Loucy (cell line): Measurements from ENCODE around the gene ZNF423.

ENCODE experiments used
- H2AFZ ChIP-seq: fragments of 200-600 bp; sonication (generic); 2 replicates; pipeline ENCODE4 v1.6.0; 2016; ENCODE audit warnings: antibody characterized with exemption, mild to moderate bottlenecking, low read length, moderate library complexity
- H3F3A ChIP-seq: fragments of 200-600 bp; 2 replicates; pipeline ENCODE4 v1.6.0; 2016; ENCODE audit warnings: antibody characterized with exemption, low read depth, mild to moderate bottlenecking
- H3K27me3 ChIP-seq: fragments of 200-600 bp; sonication (generic); 2 replicates; pipeline ENCODE4 v1.6.1; 2014; ENCODE audit warnings: low read length, mild to moderate bottlenecking; ENCODE audit not compliant: insufficient read depth, poor library complexity, severe bottlenecking
- H3K36me3 ChIP-seq: fragments of 200-600 bp; sonication (generic); 2 replicates; pipeline ENCODE4 v1.6.1; 2016; ENCODE audit warnings: low read length; ENCODE audit not compliant: insufficient read depth
- H3K4me1 ChIP-seq: fragments of 200-600 bp; sonication (generic); 2 replicates; pipeline ENCODE4 v1.5.1; 2014; ENCODE audit warnings: low read length, mild to moderate bottlenecking; ENCODE audit not compliant: insufficient read depth, poor library complexity, severe bottlenecking
- H3K4me2 ChIP-seq: fragments of 200-600 bp; sonication (generic); 2 replicates; pipeline ENCODE4 v1.6.0; 2014; ENCODE audit warnings: antibody characterized with exemption, low read length, low read depth, mild to moderate bottlenecking; ENCODE audit not compliant: poor library complexity, severe bottlenecking
- H3K4me3 ChIP-seq: fragments of 200-600 bp; sonication (generic); 2 replicates; pipeline ENCODE4 v1.5.1; 2014; ENCODE audit warnings: low read length, mild to moderate bottlenecking, mixed read lengths; ENCODE audit not compliant: poor library complexity, severe bottlenecking
- H3K79me2 ChIP-seq: fragments of 200-600 bp; sonication (generic); 2 replicates; pipeline ENCODE4 v1.6.1; 2014; ENCODE audit warnings: low read length; ENCODE audit not compliant: insufficient read depth
- H3K9ac ChIP-seq: fragments of 200-600 bp; sonication (generic); 2 replicates; pipeline ENCODE4 v1.6.0; 2014; ENCODE audit warnings: mild to moderate bottlenecking, low read depth, low read length, moderate library complexity; ENCODE audit not compliant: poor library complexity, severe bottlenecking
- H3K9me2 ChIP-seq: fragments of 200-600 bp; sonication (generic); replicated peaks from 2 replicates; pipeline ENCODE4 v1.6.1; 2016; ENCODE audit warnings: low read depth, low read length, mixed read lengths
- H3K9me3 ChIP-seq: fragments of 200-600 bp; sonication (generic); 2 replicates; pipeline ENCODE4 v1.6.1; 2014; ENCODE audit warnings: mild to moderate bottlenecking, antibody characterized with exemption, low read length, low read depth; ENCODE audit not compliant: insufficient read depth
- H4K20me1 ChIP-seq: fragments of 200-600 bp; sonication (generic); 2 replicates; pipeline ENCODE4 v1.6.0; 2014; ENCODE audit warnings: antibody characterized with exemption, low read length, mild to moderate bottlenecking; ENCODE audit not compliant: insufficient read depth, poor library complexity, severe bottlenecking
- CTCF ChIP-seq: fragments of 200-600 bp; sonication (generic); conservative IDR thresholded peaks from 2 replicates; pipeline ENCODE4 v1.5.1; 2014; ENCODE audit warnings: mild to moderate bottlenecking, antibody characterized with exemption, low read length
- EZH2phosphoT487 ChIP-seq: fragments of 200-600 bp; IDR thresholded peaks from 2 replicates; pipeline ENCODE4 v1.6.1; 2018; ENCODE audit warnings: antibody characterized with exemption, mild to moderate bottlenecking, moderate library complexity, borderline replicate concordance

ZNF423 gene

GRCh38 chr16:49596648-49597291, 259.1 kb downstream of the ZNF423 start:
- no peak overlapping the region for H2AFZ ChIP-seq
- TF ChIP-seq EZH2phosphoT487 (no peak), CTCF (no peak)
- H3K27me3 ChIP-seq, result no peaks in the 10 kb centered on the region
- no peak overlapping the region for H3K9ac ChIP-seq
- no peak overlapping the region for H3K4me3 ChIP-seq
- H3K9me3 ChIP-seq, result no peaks in the 10 kb centered on the region
- no peaks in the 10 kb centered on the region for H3K36me3 ChIP-seq
- H3K79me2 ChIP-seq, result no peaks in the 10 kb centered on the region
- H3K4me2 ChIP-seq, result no peak overlapping the region
- H4K20me1 ChIP-seq, result no peaks in the 10 kb centered on the region
- H3K4me1 ChIP-seq, result peaks cover 2% of the 10 kb centered on the region
- no peaks in the 10 kb centered on the region for H3F3A ChIP-seq
- no peaks in the 10 kb centered on the region for H3K9me2 ChIP-seq

GRCh38 chr16:49596068-49596467, 259.8 kb downstream of the ZNF423 start:
- Histone ChIP-seq H3K4me1 (peaks cover 2% of the 10 kb centered on the region), H3K9me3 (no peaks in the 10 kb centered on the region), H3K4me2 (no peak overlapping the region), H2AFZ (no peak overlapping the region), H3K27me3 (no peaks in the 10 kb centered on the region), H3K4me3 (no peak overlapping the region), H3K36me3 (no peaks in the 10 kb centered on the region), H4K20me1 (no peaks in the 10 kb centered on the region), H3K9ac (no peak overlapping the region), H3K79me2 (no peaks in the 10 kb centered on the region), H3K9me2 (no peaks in the 10 kb centered on the region), H3F3A (no peaks in the 10 kb centered on the region)
- TF ChIP-seq CTCF (no peak), EZH2phosphoT487 (no peak)

GRCh38 chr16:49594685-49595498, 261.0 kb downstream of the ZNF423 start:
- Histone ChIP-seq H3K9me3 (no peaks in the 10 kb centered on the region), H3K27me3 (no peaks in the 10 kb centered on the region), H2AFZ (no peak overlapping the region), H3K4me3 (no peak overlapping the region), H3F3A (no peaks in the 10 kb centered on the region), H3K9me2 (no peaks in the 10 kb centered on the region), H4K20me1 (no peaks in the 10 kb centered on the region), H3K4me1 (peaks cover 2% of the 10 kb centered on the region), H3K9ac (no peak overlapping the region), H3K4me2 (no peak overlapping the region), H3K79me2 (no peaks in the 10 kb centered on the region), H3K36me3 (no peaks in the 10 kb centered on the region)
- TF ChIP-seq EZH2phosphoT487 (no peak), CTCF (no peak)
